GM18909 (cell line): ENCODE data around the gene RPS25.
A peak's percentile ranks its signal among the peaks of the same experiment; 100 is the strongest.
"Not testable (repeated sequence)": the region's sequence is repeated elsewhere in the genome, so short reads cannot be mapped to it uniquely, and the experiment has no call there.

ENCODE experiments used
- ATAC-seq: cut with Tn5 transposase; IDR thresholded peaks from one replicate; pipeline ENCODE4 v1.9.1; 2021; ENCODE audit warnings: mild to moderate bottlenecking; ENCODE audit not compliant: unreplicated experiment, poor library complexity

The RPS25 gene

GRCh38 chr11:119019996-119020395 lies 1.9 kb upstream of the RPS25 start:
- no peak for ATAC-seq

GRCh38 chr11:119017377-119017776 lies 766 bp downstream of the RPS25 start:
- ATAC-seq = not testable (repeated sequence)

- ATAC-seq = no peak
Observed at GRCh38 chr11:119016216-119017009, 1.7 kb downstream of the RPS25 start.

GRCh38 chr11:119015054-119015611 lies 3.0 kb downstream of the RPS25 start:
- no peak for ATAC-seq

GRCh38 chr11:119014209-119014924 lies 3.8 kb downstream of the RPS25 start:
- ATAC-seq = no peak

- no peak for ATAC-seq
Observed at GRCh38 chr11:119012629-119013170, 5.4 kb downstream of the RPS25 start.

- ATAC-seq = no peak
Observed at GRCh38 chr11:119011476-119012053, 6.6 kb downstream of the RPS25 start.

GRCh38 chr11:119006656-119007055 lies 11.5 kb downstream of the RPS25 start:
- no peak for ATAC-seq

GRCh38 chr11:119000906-119001305 lies 17.2 kb downstream of the RPS25 start:
- no peak for ATAC-seq

GRCh38 chr11:118998822-118999221 lies 19.3 kb downstream of the RPS25 start:
- no peak for ATAC-seq

- peak; percentile 18 for ATAC-seq
Observed at GRCh38 chr11:118998388-118998717, 19.8 kb downstream of the RPS25 start.

GRCh38 chr11:118997627-118998387 lies 20.3 kb downstream of the RPS25 start, which contains the start of gene CENATAC:
Gene CENATAC (plus strand): TSS chr11:118998138. CDS start chr11:118998198, 60 bp downstream.
- ATAC-seq = peak; percentile 95

GRCh38 chr11:118996926-118997626 lies 21.1 kb downstream of the RPS25 start:
- ATAC-seq = peak; percentile 1

- ATAC-seq = not testable (repeated sequence)
Observed at GRCh38 chr11:118991486-118992038, 26.6 kb downstream of the RPS25 start.

GRCh38 chr11:118988280-118988679 lies 29.9 kb downstream of the RPS25 start:
- ATAC-seq = no peak

GRCh38 chr11:118984825-118985224 lies 33.3 kb downstream of the RPS25 start:
- ATAC-seq = no peak

- ATAC-seq = not testable (repeated sequence)
Observed at GRCh38 chr11:118984337-118984736, 33.8 kb downstream of the RPS25 start.

- ATAC-seq = no peak
Observed at GRCh38 chr11:118980191-118980881, 37.8 kb downstream of the RPS25 start.
